GM19099 (cell line): ENCODE results near the gene TTC4.

ENCODE experiments used
- POLR2A ChIP-seq: IDR thresholded peaks from 3 replicates; pipeline ENCODE4 v1.6.1; 2011; ENCODE audit warnings: low read depth; ENCODE audit not compliant: insufficient read length; ENCODE audit errors: extremely low read depth

TTC4 gene

GRCh38 chr1:54754486-54755285, 39.0 kb downstream of the TTC4 start:
- no peak for TF ChIP-seq POLR2A

DNA sequence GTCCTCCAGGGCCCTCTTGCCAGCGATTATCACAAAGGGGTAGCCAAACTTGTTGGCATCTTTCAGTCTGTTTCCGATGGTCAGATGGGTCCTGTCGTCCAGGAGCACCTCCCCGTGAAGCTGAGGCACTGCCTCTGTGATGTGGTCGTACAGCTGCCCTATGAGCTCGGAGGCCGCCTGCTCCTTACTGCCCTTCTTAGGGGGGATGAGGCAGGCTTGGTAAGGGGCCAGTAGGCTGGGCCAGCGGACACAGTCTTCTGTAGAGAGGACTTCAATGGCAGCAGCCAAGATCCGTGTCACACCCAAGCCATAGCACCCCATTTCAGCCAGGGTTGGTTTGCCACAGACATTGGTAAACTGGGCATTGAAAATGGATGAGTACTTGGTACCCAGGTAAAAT, 42.2 kb downstream of the TTC4 start:
- no peak for TF ChIP-seq POLR2A

GRCh38 chr1:54758678-54759348, 43.2 kb downstream of the TTC4 start:
- no peak for TF ChIP-seq POLR2A

DNA sequence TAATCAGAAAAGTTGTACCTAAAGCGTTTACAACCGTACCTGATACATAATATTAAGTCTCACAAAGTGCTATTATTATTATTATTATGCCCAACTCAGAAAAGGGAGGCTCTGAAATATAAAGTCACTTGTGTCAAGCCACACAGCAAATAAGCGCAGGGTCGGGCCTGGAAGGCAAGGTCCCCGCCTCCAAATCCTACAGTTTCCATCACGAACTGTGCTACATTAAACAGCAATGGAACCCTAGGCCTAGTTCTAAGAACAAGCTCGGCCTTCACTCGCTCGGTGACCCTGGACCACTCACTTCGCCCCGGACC, 48.1 kb downstream of the TTC4 start:
- TF ChIP-seq POLR2A = no peak

DNA sequence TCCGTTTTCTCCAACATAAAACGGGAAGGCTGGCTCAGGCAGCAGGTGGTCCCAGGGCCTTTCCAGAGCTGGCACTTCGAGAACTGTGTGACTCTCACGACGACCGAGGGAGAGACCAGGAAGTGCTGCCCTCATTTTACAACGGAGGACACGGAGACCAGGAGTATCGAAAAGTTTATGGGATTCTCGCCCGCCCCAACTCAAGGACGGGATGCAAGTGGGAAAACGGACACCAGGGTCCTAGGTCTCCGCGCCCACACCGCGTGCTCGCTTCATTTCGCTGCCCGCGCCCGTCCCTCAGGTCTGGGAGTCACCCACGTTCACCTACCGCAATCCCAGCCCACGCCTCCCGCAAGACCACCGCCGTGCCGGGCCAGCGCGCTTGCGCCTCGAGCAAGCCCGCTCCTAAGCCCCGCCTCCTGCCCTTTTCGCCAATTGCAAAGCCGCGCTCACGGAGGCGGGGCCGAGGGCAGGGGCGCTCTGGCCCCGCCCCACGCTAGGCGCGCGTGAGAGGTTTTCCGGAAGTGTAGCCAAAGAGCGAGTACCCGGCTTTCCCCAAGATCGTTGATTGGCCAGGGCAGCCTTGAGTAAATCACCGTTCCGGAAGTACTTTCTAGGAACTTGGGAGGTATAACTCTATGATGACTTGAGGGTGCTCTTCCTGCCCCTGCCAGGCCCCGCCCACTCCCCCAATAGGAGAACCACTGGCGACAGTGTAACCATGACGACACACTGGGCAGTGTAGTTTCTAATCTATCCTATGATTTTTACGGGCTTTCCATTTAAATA, 48.7 kb downstream of the TTC4 start, which contains the start of gene PARS2:
Gene PARS2, minus strand, starts transcription at position 391 of the 789 bp plus-strand sequence. CDS start 5,362 bp downstream, outside the sequence.
- TF ChIP-seq POLR2A = peak; percentile 76

- no peak for TF ChIP-seq POLR2A
Observed at GRCh38 chr1:54764922-54765561, 49.4 kb downstream of the TTC4 start.

DNA sequence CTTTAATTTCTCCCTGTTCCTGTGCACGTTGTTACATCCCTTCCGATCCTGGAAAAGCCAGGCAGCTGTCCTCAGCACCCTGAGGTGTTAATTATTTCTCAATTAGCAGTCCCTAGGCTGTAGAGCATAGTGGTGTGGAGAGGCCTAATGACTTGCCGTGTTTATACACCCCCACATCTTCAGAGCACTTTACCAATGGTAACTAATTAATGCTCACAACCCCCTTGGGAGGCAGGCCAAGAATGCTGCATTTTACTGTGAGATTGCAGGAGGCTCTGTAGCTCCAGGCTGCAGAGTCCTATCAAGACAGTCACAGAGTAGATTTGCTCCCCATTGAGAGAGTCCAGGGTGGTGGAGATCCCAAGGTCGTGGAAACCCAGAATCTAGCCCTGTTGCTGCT, 51.1 kb downstream of the TTC4 start:
- no peak for TF ChIP-seq POLR2A

- TF ChIP-seq POLR2A = no peak
Observed at GRCh38 chr1:54767526-54767925, 51.9 kb downstream of the TTC4 start.

- TF ChIP-seq POLR2A = no peak
Observed at GRCh38 chr1:54768093-54768492, 52.4 kb downstream of the TTC4 start.

- no peak for TF ChIP-seq POLR2A
Observed at GRCh38 chr1:54772951-54773350, 57.3 kb downstream of the TTC4 start.

DNA sequence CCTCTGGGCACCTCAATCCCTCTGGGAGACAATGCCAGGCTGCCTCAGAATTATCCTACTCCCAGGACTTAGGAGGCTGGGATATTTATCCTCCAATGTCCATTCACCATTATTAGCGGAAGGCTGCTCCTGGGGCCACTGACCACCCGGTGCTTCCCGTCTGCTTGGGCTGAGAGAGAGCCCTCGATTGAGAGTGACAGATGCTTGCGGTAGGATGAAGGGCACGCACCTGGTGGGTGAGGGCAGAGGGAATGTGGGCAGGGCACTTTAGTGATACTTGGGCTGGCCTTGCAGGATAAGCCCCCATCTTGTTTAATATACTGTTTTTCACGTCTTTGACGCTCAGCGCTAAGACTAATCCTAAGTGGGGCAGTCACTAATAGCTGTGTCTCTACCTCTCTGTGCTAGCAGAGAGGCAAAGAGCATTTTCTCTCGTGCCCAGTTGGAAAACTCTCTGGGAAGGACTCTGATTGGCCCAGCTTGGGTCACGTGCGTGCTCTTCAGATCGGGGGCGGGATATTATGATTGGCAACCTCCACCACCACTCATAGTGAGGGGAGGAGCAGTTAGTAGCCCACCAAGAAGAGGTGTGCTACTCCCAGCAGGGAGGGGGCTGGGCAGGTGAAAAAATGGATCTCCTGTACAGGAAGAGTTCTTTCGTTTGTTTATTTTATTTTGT, 59.3 kb downstream of the TTC4 start:
- no peak for TF ChIP-seq POLR2A

GRCh38 chr1:54777011-54777410, 61.4 kb downstream of the TTC4 start:
- no peak for TF ChIP-seq POLR2A

- TF ChIP-seq POLR2A = no peak
Observed at GRCh38 chr1:54777431-54777830, 61.8 kb downstream of the TTC4 start.

DNA sequence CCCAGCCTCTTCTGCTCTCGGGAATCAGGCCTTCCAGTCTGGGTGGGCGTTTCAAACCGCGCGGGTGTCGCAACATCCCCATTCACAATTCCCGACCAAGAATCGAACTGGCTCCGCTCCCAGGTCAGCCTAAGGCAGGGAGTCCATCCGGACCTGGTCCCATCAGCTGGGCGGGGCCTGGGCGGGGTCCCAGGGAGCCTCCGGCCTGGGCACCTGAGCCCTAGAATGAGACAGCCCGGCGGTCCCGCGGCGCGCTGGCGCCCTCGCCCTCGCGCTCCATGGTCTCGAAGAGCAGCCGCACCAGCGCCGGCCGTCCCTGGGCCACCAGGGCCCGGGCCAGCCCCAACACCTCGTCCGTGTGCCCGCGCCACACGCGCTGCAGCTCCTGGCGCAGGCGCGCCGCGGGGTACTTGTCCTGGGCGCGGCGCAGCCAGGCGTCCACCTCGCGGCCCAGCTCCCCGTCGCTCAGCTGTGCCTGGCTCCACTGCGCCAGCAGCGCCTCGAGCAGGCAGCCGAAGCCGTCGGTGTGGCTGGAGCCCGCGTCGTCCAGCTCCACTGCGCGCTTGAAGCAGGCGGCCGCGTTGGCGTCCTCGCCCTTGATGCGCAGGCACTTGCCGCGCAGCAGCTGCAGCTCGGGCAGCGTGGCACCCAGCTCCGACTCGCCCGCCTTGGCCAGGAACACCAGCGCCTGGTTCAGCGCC, 65.5 kb downstream of the TTC4 start:
- TF ChIP-seq POLR2A = no peak
